ENCODE results near the gene CLSTN3. TPM values are rescaled to one million over a fixed set of nuclear protein-coding genes. Genes with fewer than 3 reads are reported as not detected.

Gene CLSTN3
- total and polyA plus RNA-seq, 7 experiments from 2014 or later: 1.1 to 76.3 (median 25.5) TPM

DNA sequence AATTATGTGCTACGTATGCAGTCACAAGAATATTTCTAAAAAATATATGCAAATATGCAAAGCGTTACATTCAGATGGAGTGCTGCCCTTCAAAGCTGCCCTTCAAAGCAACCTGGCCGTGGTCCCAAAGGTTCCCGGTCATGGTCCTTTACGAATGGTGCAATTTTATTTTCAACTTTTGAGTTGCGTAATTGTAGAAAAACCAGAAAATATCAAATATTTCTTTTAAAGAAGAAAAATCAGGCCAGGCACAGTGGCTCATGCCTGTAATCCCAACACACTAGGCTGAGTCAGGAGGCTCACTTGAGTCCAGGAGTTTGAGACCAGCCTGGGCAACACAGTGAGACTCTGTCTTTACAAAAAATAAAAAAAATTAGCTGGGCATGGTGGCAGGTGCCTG lies 21.4 kb downstream of the CLSTN3 start:
- Mint-ChIP-seq H3K4me1 (peaks cover 0 to 7% (median 0%) of the 10 kb centered on the region in 7 donors), H3K27ac (no peak overlapping the region), H3K4me3 (no peak overlapping the region), H3K9me3 (no peaks in the 10 kb centered on the region), H3K36me3 (peaks cover 9 to 42% (median 17%) of the 10 kb centered on the region in 5 donors), H3K27me3 (no peaks in the 10 kb centered on the region)
- H3K4me3 ChIP-seq (ENCODE audit: low read length): no peak overlapping the region
- no peaks in the 10 kb centered on the region for H3K9me3 ChIP-seq (ENCODE audit: control insufficient read depth in 2 of 3, low read length in 3 of 3)
- POLR2A ChIA-PET: no interaction called here
- no peaks in the 10 kb centered on the region for H3K4me1 ChIP-seq (ENCODE audit: control insufficient read depth in 2 of 2, insufficient read depth in 2 of 2, low read length in 2 of 2)
- no peak overlapping the region for H3K27ac ChIP-seq (ENCODE audit: low read depth, low read length)
- no peaks in the 10 kb centered on the region for H3K27me3 ChIP-seq (ENCODE audit: control insufficient read depth in 2 of 2, insufficient read depth in 2 of 2, low read length in 2 of 2)
- intact Hi-C loops (cut with micrococcal nuclease): no loop called here
- peaks cover 0 to 50% (median 14%) of the 10 kb centered on the region in 3 experiments for H3K36me3 ChIP-seq (ENCODE audit: control insufficient read depth in 2 of 3, insufficient read depth in 3 of 3, low read length in 3 of 3)
- DNase-seq (no peak), ATAC-seq (no peak)
- CTCF ChIA-PET: no interaction called here

DNA sequence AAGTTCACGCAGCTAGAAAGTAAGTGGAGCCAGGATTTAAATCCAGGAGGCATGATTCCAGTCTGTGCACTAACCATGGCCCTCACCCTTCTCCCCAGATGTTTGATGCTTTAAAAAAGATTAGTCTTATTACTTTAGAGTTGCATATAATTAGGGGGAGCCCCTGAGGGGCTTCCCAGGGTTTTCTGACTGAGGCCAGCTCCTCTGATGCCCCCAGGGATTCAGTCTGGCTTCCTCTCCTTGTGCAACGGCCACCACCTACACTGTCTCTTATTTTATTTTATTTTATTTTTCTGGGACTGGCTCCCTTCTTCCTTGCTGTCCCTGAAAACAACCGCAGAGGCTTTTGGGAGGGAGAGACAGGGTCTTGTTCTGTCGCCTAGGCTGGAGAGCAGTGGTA lies 22.6 kb downstream of the CLSTN3 start:
- intact Hi-C loops (cut with micrococcal nuclease): no loop called here
- Histone ChIP-seq H3K27me3 (ENCODE audit: control insufficient read depth in 2 of 2, insufficient read depth in 2 of 2, low read length in 2 of 2) (no peaks in the 10 kb centered on the region), H3K36me3 (ENCODE audit: control insufficient read depth in 2 of 3, insufficient read depth in 3 of 3, low read length in 3 of 3) (peaks cover 0 to 63% (median 9%) of the 10 kb centered on the region in 3 experiments), H3K27ac (ENCODE audit: low read depth, low read length) (no peak overlapping the region), H3K4me3 (ENCODE audit: low read length) (no peak overlapping the region), H3K9me3 (ENCODE audit: control insufficient read depth in 2 of 3, low read length in 3 of 3) (no peaks in the 10 kb centered on the region), H3K4me1 (ENCODE audit: control insufficient read depth in 2 of 2, insufficient read depth in 2 of 2, low read length in 2 of 2) (no peaks in the 10 kb centered on the region)
- ATAC-seq (no peak), DNase-seq (no peak)
- Mint-ChIP-seq H3K27me3 (no peaks in the 10 kb centered on the region), H3K4me3 (no peak overlapping the region), H3K36me3 (peaks cover 5 to 38% (median 15%) of the 10 kb centered on the region in 5 donors), H3K27ac (no peak overlapping the region), H3K4me1 (peaks cover 0 to 7% (median 0%) of the 10 kb centered on the region in 7 donors), H3K9me3 (no peaks in the 10 kb centered on the region)
- ChIA-PET CTCF (interaction anchor here (0.6 to 1.2 kb wide), 4 partner anchors 10 to 360 kb away, joined by 3 to 4 read pairs (median 3); no protein-coding TSS in a partner anchor), POLR2A (interaction anchor here (0.5 to 0.6 kb wide), 2 partner anchors 11 to 54 kb away, joined by 3 read pairs; no protein-coding TSS in a partner anchor)

DNA sequence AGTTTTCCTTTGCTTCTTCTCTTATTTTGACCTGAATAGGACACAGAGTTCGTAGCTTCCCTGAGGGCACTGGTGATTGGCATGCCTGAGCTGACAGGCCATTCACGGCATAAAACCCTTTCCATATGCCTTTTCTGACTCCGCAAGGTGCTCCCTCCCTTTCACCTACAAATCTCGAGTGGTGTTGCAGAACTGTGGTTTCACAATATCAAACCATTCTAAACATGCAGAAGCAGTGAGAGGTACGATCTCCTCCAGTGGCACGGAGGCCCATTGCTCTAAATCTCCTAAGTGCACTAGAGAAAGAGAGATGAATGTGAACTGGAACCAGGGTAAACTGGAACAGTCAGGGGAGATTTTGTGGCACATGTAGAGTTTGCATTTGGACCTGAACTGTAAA lies 23.9 kb downstream of the CLSTN3 start:
- no peak overlapping the region for H3K4me3 Mint-ChIP-seq
- H3K4me3 ChIP-seq (ENCODE audit: low read length): no peak overlapping the region
- ChIA-PET CTCF (interaction anchor here (1.1 to 1.2 kb wide), 3 partner anchors 9 to 12 kb away, joined by 3 to 4 read pairs (median 4); no protein-coding TSS in a partner anchor), POLR2A (no interaction called here)
- peaks cover 0 to 57% (median 9%) of the 10 kb centered on the region in 3 experiments for H3K36me3 ChIP-seq (ENCODE audit: control insufficient read depth in 2 of 3, insufficient read depth in 3 of 3, low read length in 3 of 3)
- peaks cover 5 to 29% (median 11%) of the 10 kb centered on the region in 5 donors for H3K36me3 Mint-ChIP-seq
- no peaks in the 10 kb centered on the region for H3K27me3 Mint-ChIP-seq
- no peak for DNase-seq
- H3K4me1 ChIP-seq (ENCODE audit: control insufficient read depth in 2 of 2, insufficient read depth in 2 of 2, low read length in 2 of 2): no peaks in the 10 kb centered on the region
- ATAC-seq: no peak
- H3K9me3 ChIP-seq (ENCODE audit: control insufficient read depth in 2 of 3, low read length in 3 of 3): no peaks in the 10 kb centered on the region
- intact Hi-C loops (cut with micrococcal nuclease): no loop called here
- no peaks in the 10 kb centered on the region for H3K27me3 ChIP-seq (ENCODE audit: control insufficient read depth in 2 of 2, insufficient read depth in 2 of 2, low read length in 2 of 2)
- no peaks in the 10 kb centered on the region for H3K9me3 Mint-ChIP-seq
- peaks cover 0 to 4% (median 0%) of the 10 kb centered on the region in 7 donors for H3K4me1 Mint-ChIP-seq
- peak overlapping the region in 1 of 9 donors; percentile 5 for H3K27ac Mint-ChIP-seq
- H3K27ac ChIP-seq (ENCODE audit: low read depth, low read length): no peak overlapping the region

DNA sequence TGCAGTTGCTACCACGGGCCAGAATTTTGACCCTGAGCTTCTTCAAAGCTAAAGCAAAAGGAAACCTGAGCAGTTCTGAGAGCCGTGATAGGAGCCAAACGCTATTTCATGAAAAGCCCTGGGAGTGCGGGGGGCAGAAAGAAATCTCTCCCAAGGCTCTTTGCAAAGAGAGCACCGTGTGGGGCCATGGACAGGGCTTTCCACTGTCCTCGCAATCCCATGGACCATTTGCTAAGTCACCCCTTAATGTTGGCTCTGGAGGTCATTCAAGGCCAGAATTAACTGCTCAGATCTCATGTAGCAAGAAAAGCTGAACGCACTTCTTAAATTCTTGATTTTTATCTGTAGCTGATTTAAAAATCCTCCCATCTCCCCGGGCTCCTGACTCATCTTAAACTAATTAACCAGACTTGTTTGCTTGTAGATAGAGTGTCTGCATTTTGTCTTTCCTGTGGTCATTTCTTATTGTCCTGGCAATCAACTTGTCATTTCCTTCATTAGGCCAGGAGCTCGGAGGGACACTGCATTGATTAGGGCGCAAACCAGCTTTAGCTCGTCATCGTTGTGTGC lies 24.8 kb downstream of the CLSTN3 start:
- Mint-ChIP-seq H3K27ac (peak overlapping the region in 1 of 9 donors; percentile 36), H3K27me3 (no peaks in the 10 kb centered on the region), H3K36me3 (peaks cover 1 to 23% (median 9%) of the 10 kb centered on the region in 5 donors), H3K9me3 (peaks cover 0 to 2% (median 0%) of the 10 kb centered on the region in 11 donors), H3K4me1 (peaks cover 0 to 4% (median 0%) of the 10 kb centered on the region in 7 donors), H3K4me3 (no peak overlapping the region)
- ChIA-PET CTCF (interaction anchor here (0.6 to 1.1 kb wide), 2 partner anchors 7 to 10 kb away, joined by 4 read pairs; no protein-coding TSS in a partner anchor), POLR2A (no interaction called here)
- Histone ChIP-seq H3K4me3 (ENCODE audit: low read length) (no peak overlapping the region), H3K27me3 (ENCODE audit: control insufficient read depth in 2 of 2, insufficient read depth in 2 of 2, low read length in 2 of 2) (no peaks in the 10 kb centered on the region), H3K27ac (ENCODE audit: low read depth, low read length) (no peak overlapping the region), H3K36me3 (ENCODE audit: control insufficient read depth in 2 of 3, insufficient read depth in 3 of 3, low read length in 3 of 3) (peaks cover 0 to 47% (median 9%) of the 10 kb centered on the region in 3 experiments), H3K4me1 (ENCODE audit: control insufficient read depth in 2 of 2, insufficient read depth in 2 of 2, low read length in 2 of 2) (no peaks in the 10 kb centered on the region), H3K9me3 (ENCODE audit: control insufficient read depth in 2 of 3, low read length in 3 of 3) (no peaks in the 10 kb centered on the region)
- ATAC-seq (no peak), DNase-seq (no peak)
- intact Hi-C loops (cut with micrococcal nuclease): no loop called here

DNA sequence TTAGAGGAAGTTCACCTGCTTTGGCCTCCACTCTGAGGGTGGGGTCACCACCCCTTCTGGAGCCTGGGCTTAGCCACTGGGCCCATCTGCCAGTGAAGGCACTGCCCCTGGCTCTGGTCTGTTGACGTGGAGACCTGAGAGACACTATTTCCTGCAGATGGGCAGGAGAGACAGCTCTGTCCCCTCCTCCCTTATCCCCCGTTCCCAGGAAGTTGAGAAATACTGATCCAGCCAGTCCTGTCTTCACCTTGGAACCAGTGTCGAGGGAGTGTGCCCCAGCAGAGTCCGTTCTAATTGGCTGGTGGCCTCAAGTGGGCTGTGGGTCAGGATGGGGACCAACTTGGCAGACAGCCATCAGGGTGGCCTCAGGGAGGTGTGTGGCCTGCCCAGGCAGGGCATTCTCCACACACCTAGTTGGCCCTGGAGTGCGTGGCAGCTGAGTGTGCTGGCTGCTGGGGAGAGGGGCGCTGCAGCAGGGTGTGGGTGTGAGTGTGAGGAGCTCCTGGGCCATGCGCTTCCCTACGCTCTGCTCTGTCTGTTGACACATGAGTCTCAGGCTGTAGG lies 25.4 kb downstream of the CLSTN3 start:
- peaks cover 0 to 23% (median 9%) of the 10 kb centered on the region in 5 donors for H3K36me3 Mint-ChIP-seq
- peaks cover 0 to 42% (median 8%) of the 10 kb centered on the region in 3 experiments for H3K36me3 ChIP-seq (ENCODE audit: control insufficient read depth in 2 of 3, insufficient read depth in 3 of 3, low read length in 3 of 3)
- no peak overlapping the region for H3K4me3 Mint-ChIP-seq
- no peaks in the 10 kb centered on the region for H3K9me3 ChIP-seq (ENCODE audit: control insufficient read depth in 2 of 3, low read length in 3 of 3)
- peaks cover 0 to 2% (median 0%) of the 10 kb centered on the region in 11 donors for H3K9me3 Mint-ChIP-seq
- no peaks in the 10 kb centered on the region for H3K4me1 ChIP-seq (ENCODE audit: control insufficient read depth in 2 of 2, insufficient read depth in 2 of 2, low read length in 2 of 2)
- peaks cover 0 to 4% (median 0%) of the 10 kb centered on the region in 7 donors for H3K4me1 Mint-ChIP-seq
- POLR2A ChIA-PET: no interaction called here
- no peak overlapping the region for H3K4me3 ChIP-seq (ENCODE audit: low read length)
- peak overlapping the region in 1 of 9 donors; percentile 62 for H3K27ac Mint-ChIP-seq
- no peaks in the 10 kb centered on the region for H3K27me3 ChIP-seq (ENCODE audit: control insufficient read depth in 2 of 2, insufficient read depth in 2 of 2, low read length in 2 of 2)
- DNase-seq: no peak
- H3K27ac ChIP-seq (ENCODE audit: low read depth, low read length): no peak overlapping the region
- no peaks in the 10 kb centered on the region for H3K27me3 Mint-ChIP-seq
- CTCF ChIA-PET: interaction anchor here (0.6 kb wide), 1 partner anchor 8 kb away, joined by 4 read pairs; no protein-coding TSS in a partner anchor
- intact Hi-C loops (cut with micrococcal nuclease): no loop called here
- no peak for ATAC-seq

DNA sequence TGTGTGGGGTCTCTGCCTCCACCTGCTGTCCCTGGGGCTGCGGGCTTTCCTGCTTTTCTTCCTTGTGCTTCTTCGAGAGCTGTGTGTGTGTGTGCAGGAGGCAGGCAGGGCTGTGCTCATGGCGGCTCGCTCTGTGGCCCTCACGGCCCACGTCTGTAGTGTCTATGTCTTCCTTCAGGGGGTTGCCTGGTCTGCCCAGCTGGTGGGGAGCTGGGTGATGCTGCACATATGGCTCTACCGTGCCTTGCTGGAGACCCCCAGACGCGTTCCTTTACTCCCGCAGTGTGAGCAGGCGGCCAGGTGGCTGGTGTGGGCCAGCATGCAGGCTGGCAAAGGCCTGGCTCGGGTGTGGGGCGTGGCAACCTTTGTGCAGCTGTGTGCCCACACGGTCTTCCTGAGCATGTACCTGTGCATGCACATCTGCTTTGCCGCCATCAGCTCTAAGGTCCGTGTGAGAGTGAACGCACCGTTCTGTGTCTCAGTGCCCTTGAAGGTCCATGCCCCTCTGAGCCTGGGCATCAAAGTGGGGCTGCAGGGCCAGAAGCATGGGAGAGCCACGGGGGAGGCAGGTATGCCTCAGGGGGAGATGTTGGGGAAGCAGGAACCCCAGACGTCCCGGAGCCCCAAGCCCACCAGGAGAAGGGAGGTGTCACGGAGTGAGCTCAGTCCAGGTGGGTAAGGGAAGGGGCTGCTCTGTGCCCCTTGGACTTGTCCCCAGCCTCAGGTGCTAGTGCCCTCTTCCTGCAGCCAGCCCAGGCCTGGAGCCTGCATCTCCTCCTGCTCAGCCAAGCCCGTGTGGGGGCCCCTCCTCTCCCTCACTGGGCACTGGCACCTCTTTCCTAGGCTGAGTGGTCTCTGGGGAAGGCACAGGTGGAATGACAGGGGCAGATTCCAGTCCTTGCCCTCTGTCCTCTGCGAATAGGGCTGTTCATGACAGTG lies 26.4 kb downstream of the CLSTN3 start:
- no peaks in the 10 kb centered on the region for H3K9me3 ChIP-seq (ENCODE audit: control insufficient read depth in 2 of 3, low read length in 3 of 3)
- H3K27ac ChIP-seq (ENCODE audit: low read depth, low read length): no peak overlapping the region
- Mint-ChIP-seq H3K36me3 (peaks cover 0 to 19% (median 6%) of the 10 kb centered on the region in 5 donors), H3K4me1 (peaks cover 0 to 6% (median 0%) of the 10 kb centered on the region in 7 donors), H3K27ac (no peak overlapping the region), H3K4me3 (no peak overlapping the region), H3K9me3 (peaks cover 0 to 2% (median 0%) of the 10 kb centered on the region in 11 donors), H3K27me3 (no peaks in the 10 kb centered on the region)
- H3K27me3 ChIP-seq (ENCODE audit: control insufficient read depth in 2 of 2, insufficient read depth in 2 of 2, low read length in 2 of 2): no peaks in the 10 kb centered on the region
- CTCF ChIA-PET: no interaction called here
- no peak overlapping the region for H3K4me3 ChIP-seq (ENCODE audit: low read length)
- intact Hi-C loops (cut with micrococcal nuclease): no loop called here
- ATAC-seq (no peak), DNase-seq (no peak)
- POLR2A ChIA-PET: no interaction called here
- no peaks in the 10 kb centered on the region for H3K4me1 ChIP-seq (ENCODE audit: control insufficient read depth in 2 of 2, insufficient read depth in 2 of 2, low read length in 2 of 2)
- H3K36me3 ChIP-seq (ENCODE audit: control insufficient read depth in 2 of 3, insufficient read depth in 3 of 3, low read length in 3 of 3): peaks cover 0 to 32% (median 0%) of the 10 kb centered on the region in 3 experiments

All from naive thymus-derived CD4-positive, alpha-beta T cell (primary cell).